ENCODE data around the gene DNAJB7.

DNA sequence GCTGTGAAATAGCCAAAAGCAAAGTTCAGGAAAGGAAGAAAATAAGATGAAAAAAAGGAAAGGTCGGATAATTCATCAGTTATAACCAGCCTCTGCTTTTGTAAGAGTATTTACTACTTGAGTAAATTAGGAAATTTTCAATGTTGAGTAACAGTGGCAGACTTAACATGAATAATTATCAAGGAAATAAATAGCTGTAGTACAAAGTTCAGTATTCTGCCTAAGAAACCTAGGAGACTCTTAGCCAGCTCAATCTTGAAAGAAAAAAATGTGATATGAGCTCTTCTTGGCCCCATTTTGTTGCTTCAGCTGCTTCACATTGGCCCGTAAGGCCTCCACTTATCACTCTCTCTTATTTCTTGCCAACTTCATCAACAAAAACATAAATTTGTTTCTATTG, 17.0 kb upstream of the DNAJB7 start:
- TF ChIP-seq, protein P1, sequence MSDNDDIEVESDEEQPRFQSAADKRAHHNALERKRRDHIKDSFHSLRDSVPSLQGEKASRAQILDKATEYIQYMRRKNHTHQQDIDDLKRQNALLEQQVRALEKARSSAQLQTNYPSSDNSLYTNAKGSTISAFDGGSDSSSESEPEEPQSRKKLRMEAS (IDR thresholded peaks at IDR 0.05; ENCODE audit: low read depth, low read length) = no peak
- TF ChIP-seq CTCF (IDR thresholded peaks at IDR 0.05; ENCODE audit: low read depth, low read length) (no peak), POLR2A (IDR thresholded peaks at IDR 0.05; ENCODE audit: extremely low read depth, insufficient read length) (no peak)

Measured in NB4 (cell line).